Measurements from ENCODE around the gene VCAM1. TPM values are rescaled to one million over a fixed set of nuclear protein-coding genes. Genes with fewer than 3 reads are reported as not detected.
"Not testable (repeated sequence)": the region's sequence is repeated elsewhere in the genome, so short reads cannot be mapped to it uniquely, and the experiment has no call there.

The VCAM1 gene
- total RNA-seq, 2 donors from 2014 or later, result 3.5 to 7.4 TPM

GRCh38 chr1:100708476-100709062 is 11.0 kb upstream of the VCAM1 start:
- intact Hi-C loops (cut with DNase I), result no loop called here
- H3K9me3 ChIP-seq, result no peaks in the 10 kb centered on the region
- H3K27ac ChIP-seq, result no peak overlapping the region
- no peak overlapping the region for H3K4me3 ChIP-seq
- no peaks in the 10 kb centered on the region for H3K4me1 ChIP-seq
- no peaks in the 10 kb centered on the region for H3K36me3 ChIP-seq
- TF ChIP-seq CTCF (IDR thresholded peaks at IDR 0.05), result no peak
- no peaks in the 10 kb centered on the region for H3K27me3 ChIP-seq
- no peak overlapping the region for H3K9ac ChIP-seq (ENCODE audit: low read depth in 2 of 2, low read length in 2 of 2)
- DNase-seq, result no peak

- Histone ChIP-seq H3K9ac (ENCODE audit: low read depth in 2 of 2, low read length in 2 of 2) (no peak overlapping the region), H3K27ac (no peak overlapping the region), H3K27me3 (no peaks in the 10 kb centered on the region), H3K36me3 (no peaks in the 10 kb centered on the region), H3K4me3 (no peak overlapping the region), H3K9me3 (no peaks in the 10 kb centered on the region), H3K4me1 (no peaks in the 10 kb centered on the region)
- DNase-seq, result no peak
- intact Hi-C loops (cut with DNase I), result no loop called here
- TF ChIP-seq CTCF (IDR thresholded peaks at IDR 0.05), result no peak
These were observed 8.4 kb upstream of the VCAM1 start for GRCh38 chr1:100710906-100711682.

GRCh38 chr1:100713027-100713426 is 6.5 kb upstream of the VCAM1 start:
- H3K27ac ChIP-seq; H3K27me3 ChIP-seq; H3K4me3 ChIP-seq; H3K9ac ChIP-seq (ENCODE audit: low read depth in 2 of 2, low read length in 2 of 2); intact Hi-C loops (cut with DNase I); H3K36me3 ChIP-seq; H3K4me1 ChIP-seq; H3K9me3 ChIP-seq; DNase-seq: not testable (repeated sequence)

- Histone ChIP-seq H3K36me3 (no peaks in the 10 kb centered on the region), H3K4me1 (no peaks in the 10 kb centered on the region), H3K4me3 (no peak overlapping the region), H3K27me3 (no peaks in the 10 kb centered on the region), H3K9ac (ENCODE audit: low read depth in 2 of 2, low read length in 2 of 2) (no peak overlapping the region), H3K9me3 (no peaks in the 10 kb centered on the region), H3K27ac (no peak overlapping the region)
- no peak for DNase-seq
- TF ChIP-seq CTCF (IDR thresholded peaks at IDR 0.05), result no peak
- intact Hi-C loops (cut with DNase I), result no loop called here
These were observed 5.9 kb upstream of the VCAM1 start for GRCh38 chr1:100713626-100714025.

- DNase-seq, result no peak
These were observed 4.9 kb upstream of the VCAM1 start for GRCh38 chr1:100714599-100714998.

More at GRCh38 chr1:100714599-100714998, 4.9 kb upstream of the VCAM1 start:
- Histone ChIP-seq H3K4me3 (no peak overlapping the region), H3K9ac (ENCODE audit: low read depth in 2 of 2, low read length in 2 of 2) (no peak overlapping the region), H3K27ac (no peak overlapping the region), H3K36me3 (no peaks in the 10 kb centered on the region), H3K4me1 (no peaks in the 10 kb centered on the region), H3K9me3 (no peaks in the 10 kb centered on the region), H3K27me3 (no peaks in the 10 kb centered on the region)
- no peak for TF ChIP-seq CTCF (IDR thresholded peaks at IDR 0.05)
- intact Hi-C loops (cut with DNase I), result no loop called here

Measured in colonic mucosa (tissue), 4 donors.